Activated effector memory CD4-positive, alpha-beta T cell treated with anti-CD3 and anti-CD28 coated beads, Interleukin-2, amount 50 U/mL, for 16 hours (primary cell): ENCODE data around the gene FLNA.

Experiments used
- DNase-seq: peaks from one replicate; pipeline ENCODE4 v3.0.0-alpha.2; 2020

The FLNA gene

DNA sequence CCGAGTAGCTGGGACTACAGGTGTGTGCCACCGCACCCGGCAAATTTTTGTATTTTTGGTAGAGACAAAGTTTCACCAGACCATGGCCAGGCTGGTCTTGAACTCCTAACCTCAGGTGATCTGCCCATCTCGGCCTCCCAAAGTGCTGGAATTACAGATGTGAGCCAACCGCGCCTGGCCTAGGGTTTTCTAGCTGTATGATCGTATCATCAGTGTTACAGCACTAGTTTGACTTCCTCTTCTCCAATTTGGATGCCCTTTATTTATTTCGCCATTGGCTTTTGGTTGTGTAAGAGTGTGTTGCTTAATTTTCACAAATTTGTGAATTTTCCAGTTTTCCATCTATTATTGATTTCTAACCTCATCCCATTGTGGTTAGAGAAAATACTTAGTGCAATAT, 73.6 kb downstream of the FLNA start:
- DNase-seq, result no peak
